GM08714 (cell line): ENCODE measurements around the gene POU3F1.

Experiments
- H3K4me3 ChIP-seq: fragments of 200-500 bp; sonication (Bioruptor generic); 2 replicates; pipeline ENCODE4 v1.5.1; 2014; ENCODE audit warnings: mild to moderate bottlenecking, low read length, inconsistent platforms
- ZNF274 ChIP-seq: IDR thresholded peaks from 2 replicates; pipeline ENCODE4 v1.6.1; 2012; ENCODE audit warnings: mild to moderate bottlenecking, low read depth, low read length

POU3F1 gene

DNA sequence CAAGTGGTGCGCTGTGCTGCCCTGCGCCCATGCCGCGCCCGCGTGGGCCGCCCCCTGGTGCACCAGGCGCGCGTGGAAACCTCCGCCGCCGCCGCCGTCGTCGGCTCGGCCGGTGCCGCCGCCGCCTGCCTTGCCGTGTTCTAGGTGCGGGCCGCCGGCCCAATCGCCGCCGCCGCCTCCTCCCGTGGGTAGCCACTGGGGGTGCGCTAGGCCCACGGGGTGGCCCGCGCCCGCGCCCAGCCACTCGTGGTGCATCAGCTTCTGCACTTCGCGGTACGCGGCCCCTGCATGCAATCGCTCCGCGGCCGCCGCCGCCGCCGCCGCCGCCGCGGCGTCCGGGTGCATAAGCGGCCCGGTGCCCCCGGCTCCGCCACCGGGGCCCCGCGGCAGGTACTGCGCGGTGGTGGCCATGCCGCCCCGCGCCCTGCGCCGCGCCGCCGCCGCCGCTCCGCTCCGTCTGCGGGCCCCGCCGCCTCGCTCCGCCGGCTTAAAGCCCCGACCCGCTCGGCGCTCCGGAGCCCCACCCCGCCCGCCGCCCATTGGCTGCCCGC lies at the start of gene POU3F1:
Gene POU3F1, minus strand, starts transcription at position 461 of the 551 bp plus-strand sequence. Its CDS starts 50 bp downstream, at position 411.
- peak within 1 kb of the TSS; percentile 68 for H3K4me3 ChIP-seq

DNA sequence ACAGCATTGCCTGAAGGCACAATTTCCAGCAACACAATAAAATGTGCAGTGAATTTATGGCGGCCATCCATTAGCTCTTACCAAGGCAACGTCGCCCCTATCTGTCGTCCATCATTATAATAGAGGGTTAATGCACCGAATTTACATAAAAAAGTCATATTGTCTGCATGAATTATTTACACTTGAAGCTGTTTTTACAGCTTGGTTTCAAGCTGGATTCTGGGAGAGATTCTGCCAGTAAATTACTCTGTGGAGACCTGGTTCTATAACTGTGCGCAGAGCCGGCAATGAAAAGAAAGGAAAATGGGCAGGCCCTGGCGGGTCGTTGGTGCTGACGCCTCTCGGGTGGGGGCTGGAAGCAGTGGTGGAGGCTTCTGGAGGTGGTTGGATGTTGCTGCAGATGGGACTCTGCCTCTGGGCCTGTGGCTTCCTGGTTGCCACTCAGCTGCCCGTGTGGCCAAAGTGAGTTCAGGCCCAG lies 48.9 kb upstream of the POU3F1 start:
- no peak overlapping the region for H3K4me3 ChIP-seq
- TF ChIP-seq ZNF274: no peak

More for the DNA sequence above, at the start of gene POU3F1:
- no peak for TF ChIP-seq ZNF274

DNA sequence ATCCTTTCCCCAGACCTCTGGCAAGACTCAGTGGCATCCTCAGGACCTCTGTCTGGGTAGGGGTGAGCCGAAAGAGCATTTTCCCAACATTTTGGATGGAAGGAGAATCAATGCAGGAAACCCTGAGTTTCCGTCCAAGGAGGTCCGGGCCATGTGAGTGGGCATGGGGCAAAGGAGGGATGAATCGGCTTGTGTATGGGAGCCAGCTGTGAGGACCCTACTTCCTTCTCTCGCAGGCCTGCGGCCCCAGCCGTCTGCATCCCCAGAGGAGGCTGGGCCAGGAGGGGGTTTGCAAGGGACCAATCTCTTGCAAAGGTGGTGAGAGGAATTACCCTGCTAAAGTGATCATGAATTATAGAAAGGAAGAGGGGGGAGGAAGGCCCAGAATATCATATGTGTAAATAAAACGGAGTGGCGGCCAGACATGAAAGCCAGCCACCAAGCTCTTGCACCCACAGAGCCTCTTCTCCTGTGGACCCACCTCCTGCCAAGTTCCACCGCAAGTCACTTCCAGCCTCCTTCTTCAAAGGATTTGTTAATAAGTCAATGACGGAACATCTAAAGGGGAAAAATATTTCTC lies 48.2 kb upstream of the POU3F1 start:
- no peak overlapping the region for H3K4me3 ChIP-seq
- TF ChIP-seq ZNF274: no peak

DNA sequence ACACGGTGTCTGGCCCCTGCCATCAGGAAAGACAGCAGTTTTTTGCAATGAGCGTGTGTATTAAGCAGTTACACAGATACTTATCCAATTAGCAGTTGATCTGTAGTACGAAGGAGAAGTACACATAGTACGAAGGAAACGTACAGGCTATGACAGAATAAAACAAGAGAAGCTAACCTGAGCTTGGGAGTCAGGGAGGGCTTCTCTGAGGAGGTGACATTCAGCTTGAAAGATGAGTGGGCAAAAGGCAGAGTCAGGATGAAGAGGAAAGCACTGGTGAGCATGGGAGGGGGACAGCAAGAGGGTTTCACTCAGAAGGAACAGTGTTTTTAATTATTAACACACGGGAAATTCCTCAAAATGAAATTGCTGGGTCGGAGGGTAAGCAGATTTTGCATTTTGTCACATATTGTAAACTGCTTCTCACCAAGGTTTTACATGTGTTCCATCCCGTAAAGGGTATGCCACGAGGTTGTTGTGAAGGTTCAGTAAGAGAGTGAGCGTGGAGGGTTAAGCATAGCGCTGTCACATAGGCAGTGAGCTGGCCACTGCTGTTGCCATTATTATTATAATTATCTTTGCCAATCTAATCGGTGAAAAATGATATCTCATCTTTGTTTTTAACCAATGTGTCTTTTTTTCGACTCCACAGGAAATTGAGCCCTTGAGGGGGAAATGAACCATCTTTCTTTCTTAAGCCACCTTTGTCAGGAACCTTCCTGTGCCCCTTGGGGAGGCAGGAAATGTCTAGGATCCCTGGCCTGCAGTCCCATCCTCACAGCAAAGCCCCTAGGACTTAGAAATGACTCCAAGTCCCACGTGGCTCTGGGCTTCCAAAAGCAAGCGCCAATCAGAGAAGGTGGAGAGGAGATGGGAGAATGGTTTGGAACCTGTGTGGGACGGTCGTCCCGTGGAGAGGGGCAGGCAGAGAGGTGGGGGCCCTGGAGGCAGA lies 47.3 kb upstream of the POU3F1 start:
- no peak for TF ChIP-seq ZNF274
- no peak overlapping the region for H3K4me3 ChIP-seq

DNA sequence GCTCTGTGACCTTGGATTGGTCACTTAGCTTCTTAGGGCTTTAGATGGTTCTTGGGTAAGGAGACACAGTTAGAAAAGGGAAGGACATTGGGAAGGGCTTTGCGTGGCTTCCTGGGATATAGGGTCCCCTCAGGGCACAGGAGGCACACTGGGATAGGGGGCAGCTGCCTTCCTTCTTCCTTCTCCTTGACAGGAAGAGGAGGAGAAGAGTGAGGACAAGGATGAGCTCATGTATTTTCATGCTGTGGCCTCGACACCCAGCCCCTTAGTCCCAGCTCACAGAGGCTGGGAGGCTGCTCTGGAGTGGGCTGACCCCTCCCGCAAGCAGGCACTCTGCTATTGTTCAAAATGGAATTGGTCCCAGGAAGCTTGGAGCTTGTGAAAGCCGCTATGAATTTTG lies 45.7 kb upstream of the POU3F1 start:
- H3K4me3 ChIP-seq: no peak overlapping the region
- no peak for TF ChIP-seq ZNF274

DNA sequence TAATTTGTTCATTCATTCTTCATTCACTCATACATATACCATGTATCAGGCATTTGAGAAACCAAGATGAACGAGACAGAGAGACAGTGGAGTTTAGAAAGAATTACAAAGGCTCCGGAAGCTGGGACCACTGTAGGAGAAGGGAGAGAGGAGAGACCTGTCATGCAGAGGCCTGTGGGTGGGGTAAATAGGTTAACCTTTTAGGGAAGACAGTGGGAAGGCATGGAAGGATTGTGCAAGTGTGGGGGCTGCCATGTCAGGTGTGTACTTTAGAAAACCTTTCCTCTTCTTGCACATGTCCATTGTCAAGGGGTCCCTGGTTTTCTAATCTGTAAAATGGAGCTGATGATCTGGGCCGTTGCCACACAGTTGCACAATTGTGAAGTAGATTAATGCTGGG lies 44.2 kb upstream of the POU3F1 start:
- TF ChIP-seq ZNF274: no peak
- no peak overlapping the region for H3K4me3 ChIP-seq

DNA sequence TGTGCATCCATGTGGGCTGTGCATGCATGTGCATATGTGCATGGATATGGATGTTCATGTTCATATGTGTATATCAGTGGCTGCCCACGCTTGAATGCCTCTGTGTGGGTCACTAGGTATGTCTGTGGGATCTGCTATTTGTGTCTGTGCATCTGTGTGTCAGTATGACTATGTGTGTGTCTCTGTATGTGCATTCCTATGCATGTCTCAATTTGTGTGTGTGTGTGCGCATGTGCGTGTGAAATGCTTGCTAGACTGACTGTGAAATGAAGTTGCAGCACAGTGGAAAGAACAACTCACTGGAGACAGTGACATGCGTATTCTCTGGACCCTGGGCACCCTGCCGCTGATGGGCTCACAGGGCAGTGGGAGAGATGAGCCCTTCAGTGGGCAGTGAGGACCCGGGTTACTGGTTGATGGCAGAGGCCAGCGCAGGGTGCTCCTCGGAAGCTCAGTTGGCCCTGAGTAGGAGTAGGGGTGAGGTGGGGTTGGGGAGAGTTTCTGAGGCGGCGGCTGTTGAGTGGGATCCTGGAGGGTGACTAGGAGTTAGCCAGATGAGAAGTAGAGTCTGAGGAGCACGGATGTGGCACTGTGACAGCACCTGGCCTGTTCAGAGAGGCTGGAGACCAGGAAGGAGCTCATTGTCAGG lies 43.2 kb upstream of the POU3F1 start:
- H3K4me3 ChIP-seq: no peak overlapping the region
- TF ChIP-seq ZNF274: no peak

DNA sequence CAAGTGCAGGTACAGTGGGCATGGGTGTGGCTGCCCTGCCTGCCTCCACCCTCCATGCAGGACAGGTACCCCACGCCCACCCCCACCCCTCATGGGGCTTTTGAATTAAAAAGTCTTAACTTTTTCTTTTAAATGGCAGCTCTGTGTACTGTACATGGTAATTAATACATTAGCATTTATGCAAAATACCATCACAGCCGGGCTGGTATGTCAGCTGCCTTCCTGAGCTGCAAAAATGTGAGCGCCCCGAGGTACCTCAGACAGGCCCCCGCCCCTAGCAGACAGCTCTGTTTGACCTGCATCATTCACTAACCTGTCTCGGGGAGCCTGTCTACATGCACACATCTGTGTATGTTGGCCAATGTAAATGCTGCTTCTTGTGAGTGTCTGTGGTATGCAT lies 42.2 kb upstream of the POU3F1 start:
- no peak for TF ChIP-seq ZNF274
- H3K4me3 ChIP-seq: no peak overlapping the region

DNA sequence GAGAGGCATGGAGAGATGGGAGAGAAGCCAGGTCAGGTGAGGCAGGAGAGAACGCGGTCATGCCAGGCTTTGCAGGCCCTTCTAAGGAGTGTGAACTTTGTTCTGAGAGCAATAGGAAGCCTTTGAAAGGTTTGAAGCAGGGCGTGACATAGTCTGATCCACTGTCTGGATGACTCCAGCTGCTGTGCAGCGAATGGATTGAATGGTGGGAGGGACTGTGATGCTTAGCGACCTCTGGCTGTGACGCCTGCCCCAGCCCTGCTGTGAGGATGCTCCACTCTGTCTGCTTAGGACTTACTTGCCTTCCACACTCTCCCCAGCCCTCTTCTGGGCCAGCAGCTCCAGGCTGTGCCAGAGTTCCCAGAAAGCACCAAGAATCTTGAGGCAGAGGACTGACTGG lies 41.8 kb upstream of the POU3F1 start:
- TF ChIP-seq ZNF274: no peak

DNA sequence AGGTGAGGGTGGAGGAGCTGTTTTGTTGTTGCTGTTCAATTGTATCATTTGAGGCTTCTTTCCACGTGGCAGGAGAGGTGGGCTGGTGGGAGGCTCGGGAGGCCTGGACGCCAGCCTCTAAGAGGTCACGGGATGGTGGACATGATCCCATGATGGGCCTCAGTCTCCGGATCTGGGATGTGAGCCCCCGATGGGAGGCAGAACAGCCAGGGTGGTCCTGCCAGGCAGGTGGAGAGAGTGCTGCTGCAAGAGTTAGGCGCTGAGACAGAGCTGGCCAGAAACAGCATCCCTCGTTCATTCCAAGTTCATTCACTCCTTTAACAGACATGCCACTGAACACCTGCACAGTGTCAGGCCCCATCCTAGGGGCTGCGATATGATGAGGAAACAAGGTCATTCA lies 41.1 kb upstream of the POU3F1 start:
- no peak for TF ChIP-seq ZNF274
- no peak overlapping the region for H3K4me3 ChIP-seq

More for the DNA sequence above, 41.8 kb upstream of the POU3F1 start:
- H3K4me3 ChIP-seq: no peak overlapping the region

DNA sequence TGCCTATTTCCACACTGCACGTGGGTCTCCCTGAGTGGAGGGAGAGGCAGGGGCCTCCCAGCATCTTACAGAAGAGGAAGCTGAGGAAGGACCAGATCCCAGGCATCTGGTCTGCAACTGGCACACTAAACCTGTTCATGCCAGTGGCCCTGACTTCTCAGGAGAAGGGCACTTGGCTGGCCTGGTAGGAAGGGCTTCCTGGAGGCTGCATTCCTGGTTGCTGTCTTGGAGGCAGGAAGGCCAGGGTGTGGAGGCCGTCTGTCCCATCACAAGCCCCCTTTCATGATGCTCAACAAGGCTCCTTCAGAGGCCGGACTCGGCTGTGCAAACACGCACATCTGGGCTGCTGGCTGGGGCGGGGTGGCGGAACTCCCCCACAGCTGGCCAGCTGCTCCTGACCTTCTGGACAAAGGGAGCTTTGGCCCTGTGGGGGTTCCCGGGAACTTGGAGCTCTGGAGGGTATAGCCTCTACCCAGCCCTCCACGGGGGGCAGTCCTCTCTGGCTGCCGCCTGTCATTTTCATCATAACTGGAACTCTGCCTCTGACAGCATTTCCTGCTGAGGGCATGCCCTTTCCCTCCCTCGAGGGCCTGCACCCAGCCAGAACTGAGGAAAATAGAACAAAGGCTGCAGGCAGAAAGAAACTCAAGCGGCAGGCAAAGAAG lies 39.2 kb upstream of the POU3F1 start:
- no peak for TF ChIP-seq ZNF274
- no peak overlapping the region for H3K4me3 ChIP-seq

DNA sequence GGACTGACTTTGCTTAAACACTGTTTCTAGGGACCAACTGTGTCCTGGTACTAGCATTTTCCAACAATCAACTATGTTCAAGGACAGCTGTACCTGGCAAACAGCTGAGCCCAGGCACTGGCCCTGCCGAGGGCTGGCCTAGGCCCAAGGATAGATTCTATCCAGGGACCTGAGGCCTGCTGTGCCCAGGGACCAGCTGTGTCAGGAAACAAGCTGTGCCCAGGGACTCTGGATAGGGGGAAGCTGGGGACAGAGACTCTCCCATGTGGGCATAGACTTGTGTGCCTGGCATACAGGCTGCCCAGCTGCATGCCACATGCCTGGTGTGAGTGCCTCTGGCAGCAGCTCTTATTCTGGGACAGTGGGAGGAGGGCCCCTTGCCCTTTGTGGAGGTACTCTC lies 38.1 kb upstream of the POU3F1 start:
- no peak for TF ChIP-seq ZNF274
- no peak overlapping the region for H3K4me3 ChIP-seq

DNA sequence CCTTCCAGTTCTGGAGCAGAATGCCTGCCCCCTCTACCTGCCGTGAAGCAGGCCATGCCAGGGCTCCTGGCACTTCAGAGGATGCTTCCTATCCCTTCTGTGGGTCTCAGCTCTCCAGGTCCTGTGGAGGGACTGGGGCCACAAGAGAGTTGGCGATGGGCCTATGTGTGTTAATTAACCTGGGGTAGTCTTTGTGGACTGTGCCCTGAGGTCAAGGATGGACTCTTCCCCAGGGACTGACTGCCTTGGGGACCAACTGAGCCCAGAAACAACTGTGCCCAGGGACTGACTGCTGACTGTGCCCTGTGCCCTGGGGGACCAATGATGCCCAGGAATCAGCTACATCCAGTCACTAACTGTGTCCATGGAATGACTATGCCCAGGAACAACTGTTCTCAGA lies 37.5 kb upstream of the POU3F1 start:
- H3K4me3 ChIP-seq: no peak overlapping the region
- no peak for TF ChIP-seq ZNF274

DNA sequence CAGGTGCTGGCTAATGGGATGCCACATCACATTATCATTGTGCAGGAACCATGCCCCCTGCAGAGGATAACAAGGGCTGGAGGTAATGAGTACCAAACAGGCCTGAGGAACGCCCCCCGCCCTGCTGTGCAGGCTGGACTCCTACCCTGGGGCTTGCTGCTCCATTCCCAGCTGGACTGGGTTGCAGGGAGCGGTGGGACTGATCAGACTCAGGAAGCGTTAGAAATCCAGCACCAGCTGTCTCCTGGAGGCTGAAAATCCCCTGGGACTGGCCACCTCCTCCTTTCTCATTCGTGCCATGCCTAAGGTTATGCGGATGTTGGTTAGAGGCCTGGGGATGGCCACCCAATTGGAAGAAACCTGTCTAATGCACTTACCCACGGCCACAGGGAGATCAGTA lies 36.9 kb upstream of the POU3F1 start:
- no peak for TF ChIP-seq ZNF274
- H3K4me3 ChIP-seq: no peak overlapping the region
